IMR-90 (cell line): Measurements from ENCODE around the gene IQGAP2.

Experiments
- POLR2A ChIP-seq: IDR thresholded peaks from 2 replicates; pipeline ENCODE4 v1.6.1; 2012; ENCODE audit warnings: mild to moderate bottlenecking, low read depth, low read length
- RCOR1 ChIP-seq: IDR thresholded peaks from 2 replicates; pipeline ENCODE4 v1.6.1; 2012; ENCODE audit warnings: mild to moderate bottlenecking, low read length, improper control_type of control experiment; ENCODE audit not compliant: insufficient replicate concordance
- RFX5 ChIP-seq: IDR thresholded peaks from 2 replicates; pipeline ENCODE4 v1.8.0; 2012; ENCODE audit warnings: low read depth, mild to moderate bottlenecking, low read length, moderate library complexity
- SMC3 ChIP-seq: fragments of 150-350 bp; IDR thresholded peaks from 2 replicates; pipeline ENCODE4 v1.6.1; 2016; ENCODE audit warnings: low read depth, mild to moderate bottlenecking, antibody characterized with exemption, low read length, moderate library complexity
- TF ChIP-seq, protein P1 (sequence below): conservative IDR thresholded peaks from 2 replicates; pipeline ENCODE4 v1.5.1; 2012; ENCODE audit warnings: mild to moderate bottlenecking, low read depth, low read length, improper control_type of control experiment

GRCh38 chr5:76422227-76422626 is 19.1 kb downstream of the IQGAP2 start:
- TF ChIP-seq RCOR1 = no peak
- TF ChIP-seq POLR2A = no peak
- TF ChIP-seq, protein P1, sequence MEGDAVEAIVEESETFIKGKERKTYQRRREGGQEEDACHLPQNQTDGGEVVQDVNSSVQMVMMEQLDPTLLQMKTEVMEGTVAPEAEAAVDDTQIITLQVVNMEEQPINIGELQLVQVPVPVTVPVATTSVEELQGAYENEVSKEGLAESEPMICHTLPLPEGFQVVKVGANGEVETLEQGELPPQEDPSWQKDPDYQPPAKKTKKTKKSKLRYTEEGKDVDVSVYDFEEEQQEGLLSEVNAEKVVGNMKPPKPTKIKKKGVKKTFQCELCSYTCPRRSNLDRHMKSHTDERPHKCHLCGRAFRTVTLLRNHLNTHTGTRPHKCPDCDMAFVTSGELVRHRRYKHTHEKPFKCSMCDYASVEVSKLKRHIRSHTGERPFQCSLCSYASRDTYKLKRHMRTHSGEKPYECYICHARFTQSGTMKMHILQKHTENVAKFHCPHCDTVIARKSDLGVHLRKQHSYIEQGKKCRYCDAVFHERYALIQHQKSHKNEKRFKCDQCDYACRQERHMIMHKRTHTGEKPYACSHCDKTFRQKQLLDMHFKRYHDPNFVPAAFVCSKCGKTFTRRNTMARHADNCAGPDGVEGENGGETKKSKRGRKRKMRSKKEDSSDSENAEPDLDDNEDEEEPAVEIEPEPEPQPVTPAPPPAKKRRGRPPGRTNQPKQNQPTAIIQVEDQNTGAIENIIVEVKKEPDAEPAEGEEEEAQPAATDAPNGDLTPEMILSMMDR = no peak
- TF ChIP-seq RFX5 = no peak
- TF ChIP-seq SMC3 = no peak
